OCI-LY1 (cell line): ENCODE data around the gene ABCB8.

ENCODE experiments used
- H2AFZ ChIP-seq: fragments of 200-600 bp; sonication (generic), shearing (Covaris generic); 2 replicates; pipeline ENCODE4 v1.6.0; 2014; ENCODE audit warnings: antibody characterized with exemption, mild to moderate bottlenecking, low read length
- H3F3A ChIP-seq: fragments of 200-600 bp; sonication (generic), shearing (Covaris generic); 2 replicates; pipeline ENCODE4 v1.6.0; 2014; ENCODE audit warnings: mild to moderate bottlenecking, antibody characterized with exemption, low read length, moderate library complexity; ENCODE audit not compliant: insufficient read depth
- H3K27ac ChIP-seq: fragments of 200-600 bp; sonication (generic); 2 replicates; pipeline ENCODE4 v1.5.1; 2014; ENCODE audit warnings: low read length, mixed run types, mild to moderate bottlenecking, low read depth; ENCODE audit not compliant: poor library complexity, severe bottlenecking
- H3K27me3 ChIP-seq: fragments of 200-600 bp; sonication (generic); 2 replicates; pipeline ENCODE4 v1.6.0; 2014; ENCODE audit warnings: antibody characterized with exemption, mild to moderate bottlenecking, low read length, moderate library complexity; ENCODE audit not compliant: insufficient read depth
- H3K36me3 ChIP-seq: fragments of 200-600 bp; sonication (generic); 2 replicates; pipeline ENCODE4 v1.6.1; 2014; ENCODE audit warnings: mild to moderate bottlenecking, antibody characterized with exemption, low read length, moderate library complexity, mixed read lengths; ENCODE audit not compliant: insufficient read depth
- H3K4me1 ChIP-seq: fragments of 200-600 bp; sonication (generic); 2 replicates; pipeline ENCODE4 v1.5.1; 2014; ENCODE audit warnings: mild to moderate bottlenecking, low read length, moderate library complexity; ENCODE audit not compliant: insufficient read depth, severe bottlenecking
- H3K4me2 ChIP-seq: fragments of 200-600 bp; sonication (generic), shearing (Covaris generic); 2 replicates; pipeline ENCODE4 v1.6.1; 2014; ENCODE audit warnings: low read length
- H3K4me3 ChIP-seq: fragments of 200-600 bp; sonication (generic); 2 replicates; pipeline ENCODE4 v1.5.1; 2014; ENCODE audit warnings: low read length, low read depth, mild to moderate bottlenecking, mixed read lengths; ENCODE audit not compliant: poor library complexity, severe bottlenecking
- H3K79me2 ChIP-seq: fragments of 200-600 bp; shearing (Covaris generic); 2 replicates; pipeline ENCODE4 v1.6.1; 2016; ENCODE audit warnings: mixed run types, low read length, mixed read lengths; ENCODE audit not compliant: insufficient read depth
- H3K9ac ChIP-seq: fragments of 200-600 bp; sonication (generic), shearing (Covaris generic); 2 replicates; pipeline ENCODE4 v1.6.1; 2014; ENCODE audit warnings: mild to moderate bottlenecking, low read length, mixed read lengths
- H3K9me2 ChIP-seq: fragments of 200-600 bp; sonication (generic), shearing (Covaris generic); 2 replicates; pipeline ENCODE4 v1.6.1; 2014; ENCODE audit warnings: low read depth, mild to moderate bottlenecking, low read length, mixed read lengths
- H3K9me3 ChIP-seq: fragments of 200-600 bp; shearing (Covaris generic); 2 replicates; pipeline ENCODE4 v1.6.1; 2014; ENCODE audit warnings: low read length, mixed read lengths
- H4K20me1 ChIP-seq: fragments of 200-600 bp; sonication (generic), shearing (Covaris generic); 2 replicates; pipeline ENCODE4 v1.6.0; 2016; ENCODE audit warnings: mild to moderate bottlenecking, low read length; ENCODE audit not compliant: insufficient read depth
- EZH2 ChIP-seq: fragments of 200-600 bp; sonication (generic), shearing (Covaris generic); IDR thresholded peaks from 2 replicates; pipeline ENCODE4 v1.8.0; 2017; ENCODE audit warnings: borderline replicate concordance, mixed run types, mild to moderate bottlenecking, antibody characterized with exemption, low read length, moderate library complexity, mixed read lengths
- TF ChIP-seq, protein P1 (sequence below): fragments of 200-600 bp; sonication (generic), shearing (Covaris generic); IDR thresholded peaks from 2 replicates; pipeline ENCODE4 v1.5.1; 2017; ENCODE audit warnings: mild to moderate bottlenecking, antibody characterized with exemption, low read length, moderate library complexity, mixed read lengths

Gene ABCB8

DNA sequence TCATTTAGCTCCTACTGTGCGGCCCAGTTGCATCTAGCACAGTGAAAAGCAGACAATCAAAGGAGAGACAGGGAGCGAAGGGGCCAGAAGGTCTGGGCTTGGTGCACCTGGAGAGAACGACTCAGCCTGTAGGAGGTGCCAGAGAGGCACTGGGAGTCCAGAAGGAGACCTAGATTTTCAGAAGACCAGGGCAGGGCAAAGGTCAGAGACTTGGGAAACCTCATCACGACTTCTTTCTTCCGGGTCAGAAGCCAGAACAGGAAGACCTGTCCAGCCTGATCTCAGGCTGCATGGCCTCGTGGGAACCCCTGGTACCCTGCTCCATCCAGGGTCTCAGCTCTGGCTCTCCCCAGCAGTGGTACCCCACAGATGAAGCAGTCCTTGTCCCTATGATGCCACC lies 63.2 kb downstream of the ABCB8 start:
- H4K20me1 ChIP-seq: no peaks in the 10 kb centered on the region
- no peak overlapping the region for H2AFZ ChIP-seq
- H3K79me2 ChIP-seq: no peaks in the 10 kb centered on the region
- no peaks in the 10 kb centered on the region for H3K9me2 ChIP-seq
- no peaks in the 10 kb centered on the region for H3K9me3 ChIP-seq
- H3K27me3 ChIP-seq: peaks cover 11% of the 10 kb centered on the region
- H3K27ac ChIP-seq: no peak overlapping the region
- no peak overlapping the region for H3K4me3 ChIP-seq
- H3K4me2 ChIP-seq: no peak overlapping the region
- TF ChIP-seq EZH2: no peak
- TF ChIP-seq, protein P1, sequence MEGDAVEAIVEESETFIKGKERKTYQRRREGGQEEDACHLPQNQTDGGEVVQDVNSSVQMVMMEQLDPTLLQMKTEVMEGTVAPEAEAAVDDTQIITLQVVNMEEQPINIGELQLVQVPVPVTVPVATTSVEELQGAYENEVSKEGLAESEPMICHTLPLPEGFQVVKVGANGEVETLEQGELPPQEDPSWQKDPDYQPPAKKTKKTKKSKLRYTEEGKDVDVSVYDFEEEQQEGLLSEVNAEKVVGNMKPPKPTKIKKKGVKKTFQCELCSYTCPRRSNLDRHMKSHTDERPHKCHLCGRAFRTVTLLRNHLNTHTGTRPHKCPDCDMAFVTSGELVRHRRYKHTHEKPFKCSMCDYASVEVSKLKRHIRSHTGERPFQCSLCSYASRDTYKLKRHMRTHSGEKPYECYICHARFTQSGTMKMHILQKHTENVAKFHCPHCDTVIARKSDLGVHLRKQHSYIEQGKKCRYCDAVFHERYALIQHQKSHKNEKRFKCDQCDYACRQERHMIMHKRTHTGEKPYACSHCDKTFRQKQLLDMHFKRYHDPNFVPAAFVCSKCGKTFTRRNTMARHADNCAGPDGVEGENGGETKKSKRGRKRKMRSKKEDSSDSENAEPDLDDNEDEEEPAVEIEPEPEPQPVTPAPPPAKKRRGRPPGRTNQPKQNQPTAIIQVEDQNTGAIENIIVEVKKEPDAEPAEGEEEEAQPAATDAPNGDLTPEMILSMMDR: peak; percentile 88
- no peaks in the 10 kb centered on the region; the same call in 1 of the 2 replicates for H3F3A ChIP-seq
- peaks cover 16% of the 10 kb centered on the region for H3K4me1 ChIP-seq
- no peak overlapping the region for H3K9ac ChIP-seq
- H3K36me3 ChIP-seq: no peaks in the 10 kb centered on the region

DNA sequence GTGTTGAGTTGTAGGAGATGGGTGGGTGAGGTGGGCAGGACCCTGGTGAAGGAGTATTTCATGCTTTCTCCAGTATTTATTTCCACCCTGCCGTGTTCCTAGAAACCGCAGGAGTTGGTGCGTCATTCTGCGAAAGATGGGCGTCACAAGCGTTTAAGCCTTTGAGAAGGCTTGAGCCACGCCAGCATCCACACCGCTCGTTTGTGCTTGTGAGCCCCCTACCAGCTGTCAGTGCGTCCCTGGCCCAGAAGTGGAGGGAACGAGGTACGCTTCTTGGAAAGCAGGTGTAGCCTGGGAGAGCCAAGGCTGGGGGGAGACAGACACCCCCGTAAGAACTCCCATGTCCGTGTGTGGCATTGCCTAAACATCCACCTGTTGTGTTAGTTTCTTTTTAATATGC lies 63.7 kb downstream of the ABCB8 start:
- H3K36me3 ChIP-seq: no peaks in the 10 kb centered on the region
- no peak overlapping the region for H2AFZ ChIP-seq
- no peaks in the 10 kb centered on the region for H4K20me1 ChIP-seq
- H3K27ac ChIP-seq: no peak overlapping the region
- H3K27me3 ChIP-seq: peaks cover 11% of the 10 kb centered on the region
- peaks cover 13% of the 10 kb centered on the region for H3K4me1 ChIP-seq
- no peaks in the 10 kb centered on the region for H3K79me2 ChIP-seq
- H3K4me3 ChIP-seq: no peak overlapping the region
- H3F3A ChIP-seq: no peaks in the 10 kb centered on the region; the same call in 1 of the 2 replicates
- H3K9me3 ChIP-seq: no peaks in the 10 kb centered on the region
- no peaks in the 10 kb centered on the region for H3K9me2 ChIP-seq
- TF ChIP-seq EZH2: no peak
- TF ChIP-seq, protein P1: no peak
- H3K4me2 ChIP-seq: no peak overlapping the region
- no peak overlapping the region for H3K9ac ChIP-seq

DNA sequence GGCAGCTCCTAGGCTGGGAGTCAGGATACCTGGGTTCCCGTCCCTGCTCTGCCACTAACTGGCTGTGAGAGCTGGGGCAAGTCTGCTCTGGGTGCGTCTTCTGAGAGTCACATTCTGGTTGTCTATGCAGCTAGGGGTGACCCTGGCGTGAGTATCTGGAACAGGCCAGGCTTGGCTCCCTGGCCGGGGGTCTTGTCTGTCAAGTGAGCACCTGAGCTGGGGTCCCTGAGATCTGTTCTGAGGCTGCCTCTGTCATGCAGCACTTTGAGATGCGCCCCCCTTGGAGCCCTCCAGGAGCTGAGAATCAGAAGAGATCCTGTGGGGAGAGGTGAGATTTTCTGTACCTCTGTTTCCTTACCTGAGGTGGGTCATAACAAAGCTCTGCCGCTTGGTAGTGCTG lies 65.5 kb downstream of the ABCB8 start:
- Histone ChIP-seq H3K4me1 (peaks cover 7% of the 10 kb centered on the region), H3K79me2 (no peaks in the 10 kb centered on the region), H3K27me3 (no peaks in the 10 kb centered on the region; the same call in 1 of the 2 replicates), H3K9me3 (no peaks in the 10 kb centered on the region), H3K4me2 (no peak overlapping the region), H3K4me3 (no peak overlapping the region), H3K9ac (no peak overlapping the region), H3K36me3 (no peaks in the 10 kb centered on the region), H3K27ac (no peak overlapping the region), H3F3A (no peaks in the 10 kb centered on the region), H4K20me1 (no peaks in the 10 kb centered on the region), H2AFZ (no peak overlapping the region), H3K9me2 (no peaks in the 10 kb centered on the region)
- TF ChIP-seq, protein P1: no peak
